HG02642 (cell line): Measurements from ENCODE around the gene SLC6A1.

Experiments used
- ATAC-seq: cut with Tn5 transposase; IDR thresholded peaks from one replicate; pipeline ENCODE4 v1.9.1; 2021; ENCODE audit warnings: mild to moderate bottlenecking; ENCODE audit not compliant: unreplicated experiment, poor library complexity

SLC6A1 gene

DNA sequence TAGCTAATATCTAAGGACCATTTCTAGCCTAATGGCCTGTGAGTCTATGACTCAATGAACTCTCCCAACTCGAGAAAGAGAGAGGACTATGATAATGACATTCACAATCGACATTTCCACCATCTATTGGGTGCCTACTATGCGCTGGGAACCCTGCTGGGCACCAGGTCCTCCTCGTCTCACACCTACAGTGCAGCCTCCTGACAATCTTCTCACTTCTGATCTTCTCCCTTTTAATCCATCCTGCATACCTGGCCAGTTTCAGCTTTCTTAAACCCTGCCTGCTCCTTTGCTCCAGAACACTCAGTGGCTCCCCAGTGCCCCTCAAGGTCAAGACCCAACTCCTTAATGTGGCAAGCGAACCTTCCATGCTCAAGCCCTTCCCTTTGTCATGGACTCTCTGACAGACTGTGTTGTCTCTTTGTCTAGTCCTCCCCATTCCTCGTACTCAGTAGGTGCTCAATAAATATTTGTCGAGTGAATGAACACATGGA lies 3.5 kb upstream of the SLC6A1 start:
- no peak for ATAC-seq

DNA sequence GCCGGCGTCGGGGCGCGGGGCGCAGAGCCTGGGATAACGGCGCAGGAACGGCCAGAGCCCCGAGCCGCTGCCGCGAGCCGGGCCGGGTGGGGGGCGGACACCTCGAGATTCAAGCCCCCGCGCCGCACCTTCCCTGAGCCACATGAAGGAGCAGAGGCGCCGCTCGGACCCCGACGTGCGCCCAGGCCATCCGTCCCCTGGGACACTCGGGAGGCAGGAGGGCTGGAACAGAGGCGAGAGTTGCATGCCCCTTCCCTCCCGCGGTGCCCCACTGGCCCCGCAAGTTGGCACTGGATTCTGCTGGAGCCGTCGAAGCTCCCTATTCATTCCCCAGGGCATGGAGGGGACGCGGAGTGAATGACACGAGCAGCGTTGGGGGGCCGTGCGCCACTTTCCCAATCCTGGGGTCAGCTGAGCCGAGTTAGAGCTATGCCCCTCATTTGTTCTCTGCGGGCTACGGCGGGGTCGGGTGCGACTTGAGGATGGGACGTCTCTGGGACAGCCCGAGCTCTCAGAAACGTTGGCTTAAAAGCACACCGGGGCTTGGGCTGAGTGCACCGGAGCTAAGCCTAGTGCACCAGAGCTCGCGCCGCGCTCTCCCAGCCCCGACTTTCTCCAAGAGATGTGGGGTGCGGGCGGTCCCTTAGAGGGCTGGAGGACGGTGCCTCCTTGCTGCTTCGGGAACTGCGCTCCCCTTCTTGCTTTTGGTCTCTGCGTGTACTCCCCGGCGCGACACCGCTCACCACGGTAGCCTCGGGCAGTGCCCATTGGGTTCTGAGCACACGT lies 588 bp downstream of the SLC6A1 start:
- no peak for ATAC-seq

DNA sequence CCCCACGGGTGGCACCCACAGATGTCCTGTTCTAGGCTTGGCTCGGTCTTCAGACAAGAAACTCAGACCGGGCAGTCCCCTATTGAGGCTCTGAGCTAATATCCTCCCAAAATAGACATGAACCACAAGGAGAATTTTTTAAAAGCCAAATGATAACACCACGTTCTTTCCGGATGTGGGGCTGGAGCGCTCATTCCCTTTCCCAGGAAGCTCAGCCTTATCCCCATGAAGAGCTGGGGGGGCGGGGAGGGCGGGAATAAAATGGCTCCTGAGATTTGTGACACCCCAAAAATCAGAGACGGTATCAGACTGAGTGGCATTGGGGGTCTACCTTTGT lies 1.1 kb downstream of the SLC6A1 start:
- no peak for ATAC-seq

DNA sequence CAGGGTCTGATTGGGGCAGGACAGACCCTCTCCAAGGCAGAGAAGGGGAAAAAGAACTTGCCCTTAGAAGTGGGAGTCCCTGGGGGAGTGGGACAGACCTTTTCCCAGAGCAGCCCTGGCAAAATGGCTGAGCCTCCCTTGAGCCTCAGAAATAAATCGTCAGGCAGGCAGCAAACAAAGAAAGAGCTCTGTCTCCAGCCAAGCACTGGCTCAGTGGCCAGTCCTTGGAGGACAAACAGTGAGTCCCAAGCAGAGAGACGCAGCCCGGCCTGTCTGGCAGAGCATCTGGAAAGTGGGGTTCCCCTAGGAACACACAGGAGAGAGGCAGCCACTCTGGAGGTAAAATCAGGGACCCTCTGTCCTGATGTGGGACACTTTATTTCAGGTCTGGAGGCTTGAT lies 1.8 kb downstream of the SLC6A1 start:
- ATAC-seq: no peak

DNA sequence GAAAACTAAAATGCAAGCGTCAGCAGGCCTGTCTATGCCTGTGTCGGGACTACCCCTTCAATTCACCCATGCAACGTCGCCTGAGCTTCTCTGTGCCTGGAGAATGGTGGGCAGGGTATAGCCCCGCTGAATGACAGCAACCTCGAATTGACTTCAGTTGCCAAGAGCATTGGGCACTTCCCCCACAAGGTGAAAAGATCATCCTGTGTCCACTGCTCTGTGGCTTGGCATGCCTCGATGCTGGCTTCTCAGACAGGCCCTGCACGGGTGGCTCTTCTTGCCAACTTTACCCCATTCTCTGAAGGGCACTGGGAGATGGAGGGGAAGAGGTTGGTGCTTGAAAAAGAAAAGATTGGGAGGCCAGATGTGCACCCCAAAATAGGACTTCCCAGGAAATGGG lies 3.3 kb downstream of the SLC6A1 start:
- no peak for ATAC-seq

DNA sequence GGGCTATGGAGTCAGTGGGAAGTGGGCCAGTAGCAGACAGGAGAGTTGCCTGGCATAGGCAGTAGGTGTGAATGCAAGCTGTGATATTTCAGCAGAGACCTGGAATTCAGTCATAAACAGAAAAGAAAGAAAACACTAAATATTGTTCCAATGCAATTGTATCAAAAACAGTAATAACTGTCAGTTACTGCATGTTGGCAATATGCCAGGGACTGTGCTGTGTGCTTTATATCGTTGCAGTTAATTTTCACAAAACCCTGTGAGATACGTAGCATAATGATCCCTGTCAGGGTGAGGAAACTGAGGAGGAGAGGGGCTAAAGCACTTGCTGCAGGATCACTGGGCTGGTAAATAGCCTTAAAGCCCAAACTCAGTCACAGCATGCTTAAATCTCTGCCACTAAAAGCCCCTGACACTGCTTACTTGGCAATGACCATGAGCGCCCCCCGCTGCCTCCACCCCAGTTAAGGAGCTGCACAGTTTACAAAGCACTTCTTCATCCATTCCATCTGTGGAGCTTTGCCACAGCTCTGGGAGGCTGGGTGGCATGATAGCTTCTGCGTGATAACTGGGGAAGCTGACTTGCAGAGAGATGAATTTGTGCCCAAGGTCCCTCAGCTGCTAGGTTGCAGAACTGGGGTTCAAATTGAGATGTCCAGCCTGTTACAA lies 3.9 kb downstream of the SLC6A1 start:
- no peak for ATAC-seq

DNA sequence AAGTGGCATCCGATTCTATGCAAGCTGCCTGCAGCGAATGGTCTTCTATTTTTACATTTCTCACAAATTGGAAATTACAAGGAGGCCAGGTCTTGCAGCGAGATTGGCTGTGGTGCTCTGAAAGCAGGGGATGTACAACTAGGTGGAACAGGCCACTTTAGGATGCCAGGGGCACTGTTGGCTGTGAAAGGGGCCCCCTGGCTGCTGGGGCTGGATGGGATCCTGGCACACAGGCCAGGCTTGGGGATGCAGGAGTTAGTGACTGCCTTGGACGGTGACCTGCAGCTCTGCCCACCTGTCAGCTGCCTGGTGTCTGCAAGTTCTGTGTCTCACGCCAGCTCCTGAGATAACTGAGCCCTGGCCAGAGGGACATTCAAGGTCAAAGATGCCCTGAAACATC lies 4.6 kb downstream of the SLC6A1 start:
- ATAC-seq: no peak

DNA sequence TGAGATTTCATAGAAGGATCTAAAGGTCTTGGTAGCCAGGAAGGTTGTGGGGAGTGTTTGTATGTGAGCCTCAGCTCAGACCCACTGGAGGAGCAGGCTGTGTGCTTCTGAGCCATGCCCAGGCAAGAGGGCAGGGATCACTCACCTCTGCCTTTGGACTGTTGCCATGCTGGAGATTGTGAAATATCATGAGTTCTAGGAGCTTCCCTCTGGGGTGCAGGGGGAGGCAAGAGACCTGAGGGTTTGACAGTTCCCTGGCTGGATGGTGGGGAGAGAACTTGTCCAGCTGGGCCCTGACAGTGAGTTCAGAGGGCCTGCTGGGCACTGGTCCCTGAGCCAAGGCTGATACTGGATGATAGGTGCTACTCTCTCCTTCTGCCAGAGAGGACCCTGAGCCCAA lies 6.0 kb downstream of the SLC6A1 start:
- no peak for ATAC-seq

DNA sequence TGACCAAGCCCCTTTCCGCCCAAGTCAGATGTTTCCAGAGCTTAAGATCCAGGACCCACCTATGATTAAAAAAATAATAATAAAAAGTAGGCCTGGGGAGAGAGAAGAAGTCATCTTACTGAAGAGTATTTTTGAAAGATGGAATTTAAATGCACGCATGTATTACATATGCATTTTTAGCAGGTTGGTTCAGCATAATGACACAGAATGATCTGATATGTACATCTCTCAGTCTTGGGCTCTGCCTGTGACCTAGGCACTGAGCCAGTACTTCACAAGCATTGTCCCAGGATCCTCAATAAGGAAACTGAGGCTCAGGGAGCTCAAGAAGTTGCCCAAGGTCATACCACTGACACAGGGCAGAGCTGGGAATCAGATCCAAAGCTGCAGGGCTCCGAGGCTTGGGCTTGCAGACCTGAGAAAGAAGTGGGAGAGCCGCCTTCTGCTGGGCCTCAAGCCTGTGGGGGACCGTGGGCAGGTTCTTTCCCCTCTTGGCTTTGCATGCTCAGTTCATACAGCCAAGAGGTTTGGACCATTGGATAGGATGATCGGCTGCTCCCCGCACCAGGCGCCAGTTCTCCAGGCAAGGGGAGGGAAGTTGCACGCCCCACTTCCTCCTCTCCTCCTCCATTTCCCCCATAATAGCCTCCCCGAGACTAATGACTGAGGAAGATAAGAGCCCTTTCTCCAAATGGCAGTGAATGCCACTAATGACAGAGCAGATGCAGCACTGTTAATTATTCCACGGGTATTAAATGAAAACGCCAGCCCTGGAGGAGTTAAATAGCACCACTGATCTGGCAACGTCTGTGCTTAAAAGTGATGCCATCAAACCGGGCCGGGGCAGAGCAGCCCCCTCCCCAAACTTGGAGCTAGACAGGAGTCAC lies 6.9 kb downstream of the SLC6A1 start:
- no peak for ATAC-seq

DNA sequence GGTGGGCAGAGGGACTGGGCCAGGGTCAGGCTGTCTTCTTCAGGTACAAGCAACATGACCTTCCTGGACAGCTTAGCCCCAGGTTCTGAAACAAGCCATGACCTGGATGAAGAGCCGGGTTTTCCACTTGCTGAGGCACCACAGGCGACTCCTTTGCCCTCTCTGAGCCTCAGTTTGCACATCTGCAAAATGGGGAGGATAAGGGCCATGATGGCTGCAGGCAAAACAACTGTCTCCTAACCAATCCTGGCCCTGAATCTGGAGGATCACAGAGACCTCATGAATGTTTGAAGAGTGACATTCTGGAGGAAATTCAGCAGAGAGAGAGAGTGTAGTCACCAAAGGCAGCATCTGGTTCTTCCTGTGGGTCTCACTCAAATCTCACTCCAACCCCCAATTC lies 8.0 kb downstream of the SLC6A1 start:
- ATAC-seq: no peak

DNA sequence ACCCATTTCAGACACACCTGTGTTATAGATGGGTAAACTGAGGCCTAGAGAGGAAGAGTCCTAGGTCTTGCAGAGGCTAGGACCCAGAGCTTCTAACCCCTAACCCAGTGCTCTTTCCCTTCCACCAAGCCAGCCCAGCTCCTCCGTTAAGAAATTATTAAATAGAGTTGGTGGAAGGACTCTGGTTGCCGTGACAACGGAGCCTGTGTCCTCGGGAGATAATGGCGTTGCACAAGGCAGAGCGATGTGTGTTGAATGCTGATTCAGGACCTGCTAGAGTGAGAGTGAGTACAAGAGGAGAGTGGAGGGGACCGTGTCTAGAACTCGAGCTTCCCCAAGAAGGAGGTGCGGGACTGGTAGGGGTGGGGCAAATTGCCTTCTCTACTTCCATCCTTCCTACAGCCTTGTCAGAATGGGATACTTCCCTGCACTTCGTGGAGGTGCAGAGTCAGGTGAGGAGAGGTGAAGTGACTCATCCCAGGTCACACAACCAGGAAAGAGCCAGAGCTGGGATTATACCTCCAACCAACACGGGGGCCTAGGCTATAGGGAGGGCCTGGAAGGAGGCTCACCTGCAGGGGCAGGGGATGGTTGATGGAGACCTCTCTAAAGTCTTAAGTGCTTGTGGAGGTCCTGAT lies 8.6 kb downstream of the SLC6A1 start:
- ATAC-seq: no peak

DNA sequence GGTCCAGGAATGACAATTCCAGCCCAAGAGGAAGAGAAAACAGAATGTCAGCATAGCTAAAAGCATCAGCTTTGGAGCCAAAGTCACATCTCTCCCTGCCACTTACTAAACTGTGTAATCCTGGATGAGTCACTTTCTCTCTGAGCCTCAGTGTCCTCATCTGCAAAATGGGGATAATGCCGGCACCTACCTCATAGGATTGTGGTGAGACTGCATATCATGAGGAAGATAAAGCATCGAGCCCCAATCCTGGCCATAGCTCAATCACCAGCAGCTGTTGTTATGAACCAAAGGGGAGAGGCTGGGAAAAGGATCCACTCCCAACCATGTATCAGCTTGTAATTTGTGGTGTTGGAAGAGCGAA lies 9.1 kb downstream of the SLC6A1 start:
- ATAC-seq: no peak

DNA sequence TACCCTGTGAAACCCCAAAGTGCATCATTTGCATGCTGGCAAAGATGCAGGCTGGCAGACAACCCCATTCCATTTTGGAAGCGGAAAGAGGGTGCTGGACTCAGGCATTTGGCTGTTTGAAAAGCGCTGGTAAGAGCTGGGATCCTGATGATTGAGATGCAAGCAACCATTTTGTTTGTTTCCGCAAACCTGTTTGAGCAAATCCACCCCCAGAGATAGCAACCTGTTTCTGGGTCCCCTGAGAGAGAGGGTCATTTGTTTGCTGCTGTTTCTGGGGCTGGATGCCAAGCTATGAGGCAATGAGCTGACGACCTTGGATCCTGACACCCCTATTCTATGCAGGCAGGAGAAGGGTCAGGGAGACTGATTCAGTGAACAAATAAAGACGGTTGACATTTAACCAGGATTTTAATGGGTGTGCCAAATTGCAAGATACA lies 9.8 kb downstream of the SLC6A1 start:
- no peak for ATAC-seq

DNA sequence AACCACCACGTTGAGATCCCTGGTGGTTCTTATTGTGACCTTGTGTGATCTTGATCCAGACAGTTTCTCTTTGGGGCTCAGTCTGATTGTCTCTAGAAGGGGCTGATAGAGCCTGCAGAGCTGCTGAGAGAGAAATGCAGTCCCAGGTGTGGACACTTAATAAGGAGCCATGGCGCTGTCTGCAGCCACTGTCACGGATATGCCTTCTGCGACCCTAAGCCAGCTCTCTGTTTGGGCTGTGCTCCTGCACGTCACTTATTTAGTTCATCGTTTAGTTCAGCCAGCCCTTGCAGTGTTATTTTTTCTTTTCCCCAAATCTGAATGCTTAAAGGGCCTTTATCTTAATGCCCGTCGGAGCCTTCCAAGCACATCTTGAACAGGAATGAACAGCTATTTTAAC lies 12.0 kb downstream of the SLC6A1 start:
- ATAC-seq: no peak

DNA sequence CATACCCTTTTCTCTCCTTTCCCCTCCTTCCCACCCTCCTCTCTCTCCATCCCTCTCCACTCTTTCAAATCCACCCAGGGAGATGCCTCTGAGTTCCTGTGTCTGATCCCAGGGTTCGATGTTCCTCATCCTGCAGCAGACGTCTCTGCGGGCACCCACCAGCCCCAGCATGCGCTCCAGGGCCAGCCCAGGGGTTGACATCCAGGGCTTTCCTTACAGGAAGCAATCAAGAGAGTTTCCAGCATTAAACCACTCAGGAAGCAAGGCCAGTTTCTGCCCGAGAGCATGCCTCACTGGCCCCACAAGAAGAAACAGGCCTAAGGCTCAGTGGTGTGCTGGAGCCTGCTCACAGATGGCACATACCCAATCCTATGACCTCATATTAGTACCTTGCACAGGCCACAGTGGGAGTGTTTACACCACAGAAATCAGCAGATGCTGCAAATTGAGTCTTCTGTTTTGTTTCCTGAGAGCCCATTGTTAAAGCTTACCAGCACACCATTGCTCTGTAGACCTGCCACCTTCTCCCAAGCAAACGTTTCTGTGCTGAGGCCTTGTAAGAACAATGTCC lies 13.2 kb downstream of the SLC6A1 start:
- no peak for ATAC-seq

DNA sequence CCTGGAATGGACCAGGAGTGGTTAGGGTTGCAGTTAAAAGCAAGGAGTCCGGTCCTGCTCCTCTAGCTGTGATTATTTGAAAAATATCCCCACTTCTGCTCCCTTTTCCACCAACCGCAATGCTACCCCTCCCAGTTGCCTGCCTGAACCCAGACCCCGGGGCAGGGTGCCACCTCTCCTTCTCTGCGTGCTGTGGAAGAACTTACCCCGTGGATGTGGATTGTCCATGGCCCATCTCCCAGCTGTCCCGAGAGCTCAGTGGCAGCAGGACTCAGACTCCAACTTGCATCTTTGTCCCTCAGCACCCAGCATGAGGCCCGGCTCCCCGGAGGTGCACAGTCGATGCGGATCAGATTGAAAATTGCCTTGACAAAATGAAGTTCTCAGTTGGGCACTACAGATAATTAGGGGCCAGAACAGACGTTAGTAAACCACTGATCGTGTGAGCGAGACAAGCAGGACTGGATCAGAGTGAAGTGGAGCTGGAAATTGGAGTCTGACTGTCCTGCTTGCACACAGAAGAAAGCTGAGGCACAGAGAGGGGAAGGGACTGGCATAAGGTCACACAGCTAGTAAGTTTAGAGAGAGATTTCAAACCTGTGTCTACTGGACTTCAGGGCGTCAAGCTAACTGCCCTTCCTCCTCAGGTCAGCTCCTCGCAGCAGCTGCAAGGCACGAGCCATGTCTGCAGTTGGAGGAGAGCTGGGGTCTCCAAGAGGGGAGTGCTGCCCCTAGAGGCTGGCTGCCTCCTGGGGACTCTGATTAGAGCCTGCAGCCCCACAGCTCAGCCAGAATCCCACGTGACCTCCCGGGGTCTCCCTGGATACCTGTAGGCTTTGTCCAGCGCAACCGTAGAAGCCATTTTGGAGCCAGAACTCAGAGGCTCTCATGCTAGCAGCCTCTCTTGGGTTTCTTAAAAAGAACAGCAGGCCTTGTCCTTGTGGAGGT lies 14.7 kb downstream of the SLC6A1 start:
- no peak for ATAC-seq

DNA sequence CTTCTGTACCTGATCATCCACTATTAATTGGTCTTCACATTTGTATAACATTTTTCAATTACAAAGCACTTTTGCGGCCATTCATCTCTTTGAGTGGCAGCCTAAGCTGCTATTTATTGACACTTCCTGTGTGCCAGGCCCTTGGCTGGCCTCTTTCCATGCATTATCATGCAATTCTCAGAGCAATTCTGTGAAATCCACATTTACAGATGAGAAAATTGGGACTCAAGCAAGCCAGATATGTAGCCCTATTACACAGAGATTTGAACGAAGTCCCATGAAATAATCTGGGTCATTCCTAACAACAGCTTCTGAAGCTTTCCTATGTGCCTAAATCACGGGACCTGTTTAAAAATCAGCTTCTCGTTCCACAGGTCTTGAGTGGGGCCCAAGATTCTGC lies 17.4 kb downstream of the SLC6A1 start:
- no peak for ATAC-seq

DNA sequence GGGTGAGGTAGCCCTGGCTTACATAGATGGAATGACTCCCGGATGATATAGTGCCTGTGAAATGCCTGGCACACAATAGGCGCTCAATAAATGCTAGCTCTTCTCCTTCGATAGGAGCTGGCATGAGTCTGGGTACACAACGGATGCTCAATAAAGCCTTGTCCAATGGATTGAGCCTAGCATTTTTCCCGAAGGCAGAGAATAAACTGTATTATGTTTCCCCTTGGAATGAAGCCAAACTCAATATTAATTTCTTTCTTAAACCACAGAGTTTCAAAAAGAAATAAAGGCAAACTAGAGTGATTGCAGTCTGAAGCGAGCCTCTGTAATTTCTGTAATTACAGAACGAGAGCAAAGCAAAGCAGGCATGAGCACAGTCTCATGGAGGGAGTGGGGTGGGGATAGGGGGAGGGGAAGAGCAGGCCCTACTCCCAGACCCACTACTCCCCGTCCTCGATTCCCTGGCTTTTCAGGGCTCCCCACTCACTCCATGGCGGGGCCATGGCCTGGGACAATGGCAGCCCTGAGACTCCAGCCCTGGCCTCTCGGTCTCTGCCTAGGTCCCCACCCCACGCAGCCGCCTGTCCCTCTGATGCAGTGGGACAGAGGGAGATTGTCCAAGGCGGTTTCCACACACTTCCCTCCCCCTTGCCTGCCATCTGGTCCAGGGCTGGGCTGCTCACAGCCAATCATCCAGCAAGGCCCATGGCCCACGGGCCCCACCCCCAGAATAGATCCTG lies 18.0 kb downstream of the SLC6A1 start:
- ATAC-seq: no peak

DNA sequence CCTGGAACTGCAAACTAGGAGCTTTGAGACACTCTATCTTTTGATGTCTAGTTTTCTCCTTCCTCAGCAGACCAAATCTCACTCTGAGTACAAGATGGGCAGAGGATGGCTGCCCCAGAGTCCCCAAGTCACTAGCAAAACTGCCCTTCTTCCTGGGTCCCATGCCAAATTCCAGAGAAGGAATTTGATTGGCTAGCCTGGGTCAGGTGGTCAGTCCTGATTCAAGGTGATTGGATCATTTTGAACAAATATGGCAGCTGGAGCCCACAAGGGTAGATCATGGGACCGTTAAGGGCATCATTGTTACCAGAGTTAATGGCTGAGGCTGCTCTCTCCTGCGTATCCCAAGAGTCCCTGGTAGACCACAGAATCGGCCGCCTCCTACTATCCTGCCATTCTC lies 21.7 kb downstream of the SLC6A1 start:
- no peak for ATAC-seq
